SK-N-SH (cell line): Measurements from ENCODE around the gene CRYBG3. TPM values are rescaled to one million over a fixed set of nuclear protein-coding genes. Genes with fewer than 3 reads are reported as not detected.

Source experiments
- CTCF ChIA-PET: fragments of 300-600, 350-600 bp; formaldehyde crosslinking; extraction: SDS; loops from one replicate; lab custom pipeline; 2021; lab: Yijun Ruan, JAX
- POLR2A ChIA-PET: fragments of 350-600 bp; sonication (Branson Sonifier 250); formaldehyde crosslinking; extraction: SDS; loops from one replicate; lab custom pipeline; 2020; ENCODE audit warnings: antibody characterized with exemption, inconsistent platforms; lab: Yijun Ruan, JAX
- DNase-seq: peaks from one replicate; pipeline ENCODE4 v3.0.0; 2012
- H2AFZ ChIP-seq: fragments of 200-600 bp; sonication (generic); 2 replicates; pipeline ENCODE4 v1.8.1; 2016; ENCODE audit warnings: antibody characterized with exemption, mild to moderate bottlenecking, low read depth
- H3F3A ChIP-seq: fragments of 200-600 bp; sonication (generic); replicated peaks from 2 replicates; pipeline ENCODE3; 2016; ENCODE audit warnings: antibody characterized with exemption, mild to moderate bottlenecking; ENCODE audit not compliant: insufficient read depth
- H3K27ac ChIP-seq, 2 experiments: fragments of 200-500 bp in 1 of 2; fragments of 200-600 bp in 1 of 2; sonication (Bioruptor generic) in 1 of 2; sonication (generic), shearing (Covaris generic) in 1 of 2; 2 replicates each; pipeline versions ENCODE4 v1.5.1 to v1.6.1; 2014 to 2016; ENCODE audit warnings: low read depth in 2 of 2, inconsistent platforms in 1 of 2, low read length in 1 of 2, mild to moderate bottlenecking in 1 of 2, mixed read lengths in 1 of 2
- H3K27me3 ChIP-seq: fragments of 200-600 bp; sonication (generic), shearing (Covaris generic); 2 replicates; pipeline ENCODE4 v1.6.1; 2016; ENCODE audit warnings: mixed run types; ENCODE audit not compliant: insufficient read depth
- H3K36me3 ChIP-seq, 2 experiments: fragments of 200-500 bp in 1 of 2; fragments of 200-600 bp in 1 of 2; sonication (Bioruptor generic) in 1 of 2; sonication (generic) in 1 of 2; replicated peaks in 1 of 2; 2 replicates each; pipeline versions ENCODE3 to v1.5.1; 2014 to 2016; ENCODE audit warnings: low read length in 1 of 2, mild to moderate bottlenecking in 1 of 2; ENCODE audit not compliant: insufficient read depth in 2 of 2, control insufficient read depth in 1 of 2
- H3K4me1 ChIP-seq, 2 experiments: fragments of 200-500 bp in 1 of 2; fragments of 200-600 bp in 1 of 2; sonication (Bioruptor generic) in 1 of 2; sonication (generic), shearing (Covaris generic) in 1 of 2; 2 replicates each; pipeline versions ENCODE4 v1.5.1 to v1.6.1; 2014 to 2016; ENCODE audit warnings: low read depth in 1 of 2, low read length in 1 of 2, mixed run types in 1 of 2; ENCODE audit not compliant: insufficient read depth in 2 of 2, control insufficient read depth in 1 of 2
- H3K4me2 ChIP-seq: fragments of 200-600 bp; sonication (generic), shearing (Covaris generic); 2 replicates; pipeline ENCODE4 v1.6.1; 2017; ENCODE audit warnings: mixed run types
- H3K4me3 ChIP-seq, 2 experiments: fragments of 200-500 bp in 1 of 2; fragments of 200-600 bp in 1 of 2; sonication (Bioruptor generic) in 1 of 2; sonication (generic), shearing (Covaris generic) in 1 of 2; 2 replicates each; pipeline versions ENCODE4 v1.5.1 to v1.8.1; 2014 to 2016; ENCODE audit warnings: low read depth in 2 of 2, inconsistent platforms in 1 of 2, low read length in 1 of 2, mild to moderate bottlenecking in 1 of 2, mixed read lengths in 1 of 2, moderate library complexity in 1 of 2
- H3K79me2 ChIP-seq: fragments of 200-600 bp; sonication (generic); 2 replicates; pipeline ENCODE4 v1.8.1; 2017; ENCODE audit warnings: mild to moderate bottlenecking; ENCODE audit not compliant: insufficient read depth
- H3K9ac ChIP-seq: fragments of 200-600 bp; sonication (generic); 2 replicates; pipeline ENCODE4 v1.6.1; 2017; ENCODE audit warnings: mixed run types
- H3K9me2 ChIP-seq: fragments of 200-600 bp; sonication (generic); 2 replicates; pipeline ENCODE4 v1.6.1; 2017; ENCODE audit warnings: mixed run types
- H3K9me3 ChIP-seq: fragments of 200-600 bp; sonication (generic); 2 replicates; pipeline ENCODE4 v1.6.1; 2017; ENCODE audit warnings: mixed run types, mild to moderate bottlenecking, moderate library complexity
- H4K20me1 ChIP-seq: fragments of 200-600 bp; sonication (generic); 2 replicates; pipeline ENCODE4 v1.6.1; 2017; ENCODE audit warnings: mild to moderate bottlenecking, mixed run types; ENCODE audit not compliant: insufficient read depth
- CHD2 ChIP-seq: fragments of 150-350 bp; IDR thresholded peaks from 2 replicates; pipeline ENCODE4 v1.6.1; 2018; ENCODE audit warnings: low read length; ENCODE audit not compliant: partially characterized antibody
- FOSL2 ChIP-seq: IDR thresholded peaks from 2 replicates; pipeline ENCODE4 v1.4.0; 2012; ENCODE audit warnings: low read depth, mild to moderate bottlenecking, moderate library complexity, borderline replicate concordance
- GABPA ChIP-seq: IDR thresholded peaks from 2 replicates; pipeline ENCODE4 v1.4.0; 2012; ENCODE audit warnings: low read depth, mild to moderate bottlenecking
- MEF2A ChIP-seq: IDR thresholded peaks from 2 replicates; pipeline ENCODE4 v1.4.0; 2012; ENCODE audit warnings: low read depth, borderline replicate concordance
- NFIC ChIP-seq: IDR thresholded peaks from 2 replicates; pipeline ENCODE4 v1.4.0; 2012; ENCODE audit warnings: borderline replicate concordance
- RCOR1 ChIP-seq: fragments of 150-350 bp; IDR thresholded peaks from 2 replicates; pipeline ENCODE4 v1.6.1; 2017; ENCODE audit warnings: antibody characterized with exemption, low read length
- RFX5 ChIP-seq: IDR thresholded peaks from 2 replicates; pipeline ENCODE4 v1.6.1; 2012; ENCODE audit warnings: mild to moderate bottlenecking, improper control_type of control experiment, low read length
- TEAD4 ChIP-seq: IDR thresholded peaks from 2 replicates; pipeline ENCODE4 v1.4.0; 2012; ENCODE audit warnings: mild to moderate bottlenecking, borderline replicate concordance; ENCODE audit not compliant: insufficient read depth
- YY1 ChIP-seq: IDR thresholded peaks from 2 replicates; pipeline ENCODE4 v1.4.0; 2012; ENCODE audit warnings: low read depth, mild to moderate bottlenecking
- WGBS: methylation state at CpG from one replicate; pipeline ENCODE4 v1.1.6; 2017; ENCODE audit warnings: low lambda C conversion rate; 5-methylcytosine and 5-hydroxymethylcytosine counted together
- polyA plus RNA-seq, 3 experiments: library from polyadenylated mRNA; depleted of rRNA; stranded (reverse); fragments of >200 nt; gene quantifications; 2 replicates each; pipeline ENCODE4 v1.2.3, GENCODE V29; 2012
- TF ChIP-seq, protein P1 (sequence below): IDR thresholded peaks from 2 replicates; pipeline ENCODE4; 2012
- TF ChIP-seq, protein P2 (sequence below): fragments of 150-350 bp; IDR thresholded peaks from 2 replicates; pipeline ENCODE4 v1.6.1; 2017; ENCODE audit warnings: antibody characterized with exemption, low read length, low read depth, borderline replicate concordance
- TF ChIP-seq, protein P3 (sequence below): IDR thresholded peaks from 2 replicates; pipeline ENCODE4 v1.6.1; 2012; ENCODE audit warnings: mild to moderate bottlenecking, low read depth, low read length, moderate library complexity
- TF ChIP-seq, protein P4 (sequence below): IDR thresholded peaks from 2 replicates; pipeline ENCODE4 v1.4.0; 2012; ENCODE audit warnings: low read depth, borderline replicate concordance

Gene CRYBG3
- polyA plus RNA-seq, 1 of the 3 experiments (the other 2 are of a cell fraction), result 2.4 TPM

DNA sequence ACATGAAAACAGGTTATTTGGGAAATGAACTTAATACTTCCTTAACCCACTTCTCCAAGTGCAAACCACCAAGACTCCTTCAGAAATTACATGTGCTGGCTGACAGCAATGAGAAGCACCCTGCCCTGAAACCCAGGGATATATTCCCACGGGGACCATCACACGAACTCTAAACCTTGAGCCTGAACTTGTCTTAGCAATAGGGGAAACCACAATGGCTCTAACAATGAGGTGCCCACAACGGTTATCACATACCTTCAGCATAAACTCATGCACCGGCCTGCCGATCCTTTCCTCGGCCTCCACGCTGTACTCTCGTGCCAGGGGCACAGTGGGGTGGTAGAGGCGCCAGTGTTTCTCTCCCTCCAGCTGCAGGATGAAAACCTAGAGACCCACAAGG, 137.0 kb downstream of the CRYBG3 start:
- H3K9ac ChIP-seq, result no peak overlapping the region
- no peaks in the 10 kb centered on the region for H4K20me1 ChIP-seq
- WGBS, result 84% methylated on average over 7 of the region's 9 CpGs
- no peak overlapping the region for H3K27ac ChIP-seq
- no peaks in the 10 kb centered on the region for H3K79me2 ChIP-seq
- H3K4me1 ChIP-seq, result no peaks in the 10 kb centered on the region; a peak in 2 of 4 replicates
- no peaks in the 10 kb centered on the region for H3K9me3 ChIP-seq
- peaks cover 15 to 60% of the 10 kb centered on the region in 2 experiments for H3K36me3 ChIP-seq
- no peak for TF ChIP-seq RCOR1
- TF ChIP-seq, protein P1, sequence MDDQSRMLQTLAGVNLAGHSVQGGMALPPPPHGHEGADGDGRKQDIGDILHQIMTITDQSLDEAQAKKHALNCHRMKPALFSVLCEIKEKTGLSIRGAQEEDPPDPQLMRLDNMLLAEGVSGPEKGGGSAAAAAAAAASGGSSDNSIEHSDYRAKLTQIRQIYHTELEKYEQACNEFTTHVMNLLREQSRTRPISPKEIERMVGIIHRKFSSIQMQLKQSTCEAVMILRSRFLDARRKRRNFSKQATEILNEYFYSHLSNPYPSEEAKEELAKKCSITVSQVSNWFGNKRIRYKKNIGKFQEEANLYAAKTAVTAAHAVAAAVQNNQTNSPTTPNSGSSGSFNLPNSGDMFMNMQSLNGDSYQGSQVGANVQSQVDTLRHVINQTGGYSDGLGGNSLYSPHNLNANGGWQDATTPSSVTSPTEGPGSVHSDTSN, result no peak
- no peak for TF ChIP-seq MEF2A
- no peak for TF ChIP-seq GABPA
- no peak for TF ChIP-seq TEAD4
- no peak for TF ChIP-seq FOSL2
- TF ChIP-seq, protein P2, sequence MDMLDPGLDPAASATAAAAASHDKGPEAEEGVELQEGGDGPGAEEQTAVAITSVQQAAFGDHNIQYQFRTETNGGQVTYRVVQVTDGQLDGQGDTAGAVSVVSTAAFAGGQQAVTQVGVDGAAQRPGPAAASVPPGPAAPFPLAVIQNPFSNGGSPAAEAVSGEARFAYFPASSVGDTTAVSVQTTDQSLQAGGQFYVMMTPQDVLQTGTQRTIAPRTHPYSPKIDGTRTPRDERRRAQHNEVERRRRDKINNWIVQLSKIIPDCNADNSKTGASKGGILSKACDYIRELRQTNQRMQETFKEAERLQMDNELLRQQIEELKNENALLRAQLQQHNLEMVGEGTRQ, result no peak
- no peaks in the 10 kb centered on the region for H3K9me2 ChIP-seq
- no peaks in the 10 kb centered on the region for H3K27me3 ChIP-seq
- DNase-seq, result no peak
- no peaks in the 10 kb centered on the region for H3F3A ChIP-seq
- no peak overlapping the region; the same call in 1 of the 2 replicates for H3K4me2 ChIP-seq
- ChIA-PET CTCF (no interaction called here), POLR2A (no interaction called here)
- no peak overlapping the region for H3K4me3 ChIP-seq
- H2AFZ ChIP-seq, result no peak overlapping the region

DNA sequence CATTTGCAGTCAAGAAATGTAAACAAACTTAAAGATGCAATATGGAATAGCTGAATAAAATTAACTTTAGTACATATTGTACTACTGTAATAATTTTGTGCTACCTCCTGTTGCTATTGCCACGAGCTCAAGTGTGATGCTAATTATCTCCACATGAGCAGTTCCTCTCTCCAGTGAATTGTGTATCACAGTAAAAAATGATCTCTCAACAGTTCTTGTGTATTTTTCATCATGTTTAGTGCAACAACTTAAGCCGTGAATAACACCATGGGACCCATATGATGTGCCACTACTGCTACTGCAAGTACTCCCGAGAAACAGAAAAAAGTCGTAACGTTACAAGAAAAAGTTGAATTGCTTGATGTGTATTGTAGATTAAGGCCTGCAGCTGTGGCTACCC, 138.1 kb downstream of the CRYBG3 start:
- peaks cover 6 to 53% of the 10 kb centered on the region in 2 experiments for H3K36me3 ChIP-seq
- H2AFZ ChIP-seq, result no peak overlapping the region
- TF ChIP-seq, protein P3, sequence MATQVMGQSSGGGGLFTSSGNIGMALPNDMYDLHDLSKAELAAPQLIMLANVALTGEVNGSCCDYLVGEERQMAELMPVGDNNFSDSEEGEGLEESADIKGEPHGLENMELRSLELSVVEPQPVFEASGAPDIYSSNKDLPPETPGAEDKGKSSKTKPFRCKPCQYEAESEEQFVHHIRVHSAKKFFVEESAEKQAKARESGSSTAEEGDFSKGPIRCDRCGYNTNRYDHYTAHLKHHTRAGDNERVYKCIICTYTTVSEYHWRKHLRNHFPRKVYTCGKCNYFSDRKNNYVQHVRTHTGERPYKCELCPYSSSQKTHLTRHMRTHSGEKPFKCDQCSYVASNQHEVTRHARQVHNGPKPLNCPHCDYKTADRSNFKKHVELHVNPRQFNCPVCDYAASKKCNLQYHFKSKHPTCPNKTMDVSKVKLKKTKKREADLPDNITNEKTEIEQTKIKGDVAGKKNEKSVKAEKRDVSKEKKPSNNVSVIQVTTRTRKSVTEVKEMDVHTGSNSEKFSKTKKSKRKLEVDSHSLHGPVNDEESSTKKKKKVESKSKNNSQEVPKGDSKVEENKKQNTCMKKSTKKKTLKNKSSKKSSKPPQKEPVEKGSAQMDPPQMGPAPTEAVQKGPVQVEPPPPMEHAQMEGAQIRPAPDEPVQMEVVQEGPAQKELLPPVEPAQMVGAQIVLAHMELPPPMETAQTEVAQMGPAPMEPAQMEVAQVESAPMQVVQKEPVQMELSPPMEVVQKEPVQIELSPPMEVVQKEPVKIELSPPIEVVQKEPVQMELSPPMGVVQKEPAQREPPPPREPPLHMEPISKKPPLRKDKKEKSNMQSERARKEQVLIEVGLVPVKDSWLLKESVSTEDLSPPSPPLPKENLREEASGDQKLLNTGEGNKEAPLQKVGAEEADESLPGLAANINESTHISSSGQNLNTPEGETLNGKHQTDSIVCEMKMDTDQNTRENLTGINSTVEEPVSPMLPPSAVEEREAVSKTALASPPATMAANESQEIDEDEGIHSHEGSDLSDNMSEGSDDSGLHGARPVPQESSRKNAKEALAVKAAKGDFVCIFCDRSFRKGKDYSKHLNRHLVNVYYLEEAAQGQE, result no peak
- no peak for TF ChIP-seq YY1
- TF ChIP-seq, protein P4, sequence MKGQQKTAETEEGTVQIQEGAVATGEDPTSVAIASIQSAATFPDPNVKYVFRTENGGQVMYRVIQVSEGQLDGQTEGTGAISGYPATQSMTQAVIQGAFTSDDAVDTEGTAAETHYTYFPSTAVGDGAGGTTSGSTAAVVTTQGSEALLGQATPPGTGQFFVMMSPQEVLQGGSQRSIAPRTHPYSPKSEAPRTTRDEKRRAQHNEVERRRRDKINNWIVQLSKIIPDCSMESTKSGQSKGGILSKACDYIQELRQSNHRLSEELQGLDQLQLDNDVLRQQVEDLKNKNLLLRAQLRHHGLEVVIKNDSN, result no peak
- TF ChIP-seq NFIC, result no peak
- no peak for TF ChIP-seq CHD2
- TF ChIP-seq RFX5, result no peak
- no peak overlapping the region for H3K4me2 ChIP-seq
- H3K79me2 ChIP-seq, result no peaks in the 10 kb centered on the region
- H3K4me1 ChIP-seq, result no peaks in the 10 kb centered on the region; a peak in 2 of 4 replicates
- no peaks in the 10 kb centered on the region for H3K27me3 ChIP-seq
- ChIA-PET CTCF (no interaction called here), POLR2A (no interaction called here)
- H3K27ac ChIP-seq, result no peak overlapping the region
- no peaks in the 10 kb centered on the region for H4K20me1 ChIP-seq
- no peak overlapping the region for H3K9ac ChIP-seq
- no peak overlapping the region for H3K4me3 ChIP-seq
- no peaks in the 10 kb centered on the region for H3F3A ChIP-seq
- H3K9me2 ChIP-seq, result no peaks in the 10 kb centered on the region
- no peak for DNase-seq
- H3K9me3 ChIP-seq, result no peaks in the 10 kb centered on the region
- 97% methylated on average over 5 of the region's 5 CpGs for WGBS
